DMS53 (cell line): ENCODE data around the gene EPN2.

Experiments
- DNase-seq: peaks from one replicate; lab custom pipeline; 2025; lab: John Stamatoyannopoulos, UW

EPN2 gene

GRCh38 chr17:19365833-19366636 lies 128.9 kb downstream of the EPN2 start:
- no peak for DNase-seq

- DNase-seq, result no peak
Observed at GRCh38 chr17:19366637-19366972, 129.4 kb downstream of the EPN2 start.

GRCh38 chr17:19368229-19368628 lies 131.1 kb downstream of the EPN2 start:
- DNase-seq, result no peak

GRCh38 chr17:19369107-19369778 lies 132.1 kb downstream of the EPN2 start:
- DNase-seq, result no peak

GRCh38 chr17:19369846-19370492 lies 132.8 kb downstream of the EPN2 start:
- no peak for DNase-seq

- peak; percentile 55 for DNase-seq
Observed at GRCh38 chr17:19370493-19370960, 133.4 kb downstream of the EPN2 start.

- no peak for DNase-seq
Observed at GRCh38 chr17:19371259-19372010, 134.3 kb downstream of the EPN2 start.

GRCh38 chr17:19372011-19372370 lies 134.8 kb downstream of the EPN2 start:
- no peak for DNase-seq

- no peak for DNase-seq
Observed at GRCh38 chr17:19372439-19372838, 135.3 kb downstream of the EPN2 start.

- DNase-seq, result no peak
Observed at GRCh38 chr17:19372866-19373504, 135.8 kb downstream of the EPN2 start.

- no peak for DNase-seq
Observed at GRCh38 chr17:19374136-19374535, 137.0 kb downstream of the EPN2 start.

- DNase-seq, result no peak
Observed at GRCh38 chr17:19375732-19376131, 138.6 kb downstream of the EPN2 start.

GRCh38 chr17:19376811-19377210 lies 139.6 kb downstream of the EPN2 start:
- peak; percentile 67 for DNase-seq

GRCh38 chr17:19377602-19378415 lies 140.6 kb downstream of the EPN2 start:
- DNase-seq, result peak; percentile 97

GRCh38 chr17:19378416-19379360 lies 141.5 kb downstream of the EPN2 start, which contains the start of gene MAPK7:
Gene MAPK7 (plus strand): TSS chr17:19378498. CDS start chr17:19378901, 403 bp downstream.
- peak; percentile 23 for DNase-seq

- no peak for DNase-seq
Observed at GRCh38 chr17:19379361-19380065, 142.3 kb downstream of the EPN2 start.

- no peak for DNase-seq
Observed at GRCh38 chr17:19380481-19381301, 143.5 kb downstream of the EPN2 start.

- no peak for DNase-seq
Observed at GRCh38 chr17:19381361-19381740, 144.2 kb downstream of the EPN2 start.
